Colonic mucosa (tissue), 4 donors: ENCODE measurements around the gene SLC31A1. TPM values are rescaled to one million over a fixed set of nuclear protein-coding genes. Genes with fewer than 3 reads are reported as not detected.

Source experiments
- DNase-seq: peaks from one replicate; pipeline ENCODE4 v3.0.0-alpha.2; 2020
- H3K27ac ChIP-seq: fragments of 200-600 bp; one replicate; pipeline ENCODE4 v1.8.0; 2021
- H3K27me3 ChIP-seq: fragments of 200-600 bp; one replicate; pipeline ENCODE4 v1.8.0; 2021
- H3K36me3 ChIP-seq: fragments of 200-600 bp; one replicate; pipeline ENCODE4 v1.8.0; 2021
- H3K4me1 ChIP-seq: fragments of 200-600 bp; one replicate; pipeline ENCODE4 v1.8.0; 2021; ENCODE audit warnings: mild to moderate bottlenecking
- H3K4me3 ChIP-seq: fragments of 200-600 bp; one replicate; pipeline ENCODE4 v1.8.0; 2021
- H3K9ac ChIP-seq, 2 donors: one replicate each; pipeline ENCODE4 v1.7.0; 2013; ENCODE audit warnings: control low read depth in 2 of 2, low read depth in 2 of 2, low read length in 2 of 2
- H3K9me3 ChIP-seq: fragments of 200-600 bp; one replicate; pipeline ENCODE4 v1.8.0; 2021
- intact Hi-C: fragments of 100-400 bp; cut with DNase I; formaldehyde crosslinking; loops from one replicate; pipeline ENCODE4 v1.14.1; 2022
- total RNA-seq, 2 donors: library from RNA; stranded (reverse); fragmentation: NEBNext Ultra II Directional in 1 of 2; extraction: Animal tissue kit (Norgen Biotek cat#: 25700) in 1 of 2; gene quantifications; one replicate each; pipeline ENCODE4 v1.2.1, GENCODE V29; 2021
- TF ChIP-seq, protein P1 (sequence below): fragments of 200-600 bp; IDR thresholded peaks from one replicate; pipeline ENCODE4 v1.8.0; 2022; ENCODE audit warnings: antibody characterized with exemption, mild to moderate bottlenecking
- donor health status: healthy.
- donor health status: DM: no; HTN: no; CAD: no.
- donor health status: DM: no; HTN: no; CAD: no.

SLC31A1 gene
- total RNA-seq, 2 donors from 2014 or later = 51.1 to 57.1 TPM

DNA sequence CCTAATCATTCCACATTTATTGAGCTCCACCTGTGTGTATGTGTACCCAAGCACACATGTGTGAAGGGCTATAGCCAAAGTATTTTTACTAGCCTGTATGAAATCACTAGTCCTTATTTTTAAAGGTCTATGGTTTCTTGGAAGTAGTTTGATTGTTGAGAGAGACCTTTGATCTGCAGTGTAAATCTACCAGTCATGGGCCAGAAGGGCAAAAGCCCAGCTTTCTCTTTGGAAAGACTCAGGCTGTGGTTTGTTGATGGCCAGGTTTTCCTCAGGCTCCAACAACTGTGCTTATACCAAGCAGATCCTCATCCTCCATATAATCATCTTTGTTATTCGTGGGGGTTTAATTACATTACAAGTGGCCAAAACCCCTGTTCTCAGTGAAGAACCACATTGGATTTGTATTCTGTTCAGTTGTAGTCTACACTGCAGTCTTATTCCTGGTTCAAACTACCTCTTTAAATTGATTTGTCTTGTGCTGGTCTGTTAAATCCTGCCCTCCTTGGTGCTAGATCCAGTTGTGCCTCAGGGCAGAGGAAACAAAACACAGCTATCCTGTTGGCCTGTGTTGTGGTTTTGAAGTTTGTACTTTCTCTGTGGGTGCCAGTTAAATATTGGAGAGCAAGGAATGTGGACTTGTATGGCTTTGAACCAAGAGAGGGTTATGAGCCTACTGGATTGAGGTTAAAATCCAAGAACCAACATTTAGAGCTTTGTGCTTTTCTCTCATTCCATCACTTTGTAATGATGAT is 40.8 kb downstream of the SLC31A1 start:
- DNase-seq = no peak
- Histone ChIP-seq H3K4me1 (no peaks in the 10 kb centered on the region), H3K36me3 (no peaks in the 10 kb centered on the region), H3K27me3 (no peaks in the 10 kb centered on the region), H3K9ac (no peak overlapping the region), H3K9me3 (no peaks in the 10 kb centered on the region), H3K4me3 (no peak overlapping the region), H3K27ac (no peak overlapping the region)
- TF ChIP-seq, protein P1, sequence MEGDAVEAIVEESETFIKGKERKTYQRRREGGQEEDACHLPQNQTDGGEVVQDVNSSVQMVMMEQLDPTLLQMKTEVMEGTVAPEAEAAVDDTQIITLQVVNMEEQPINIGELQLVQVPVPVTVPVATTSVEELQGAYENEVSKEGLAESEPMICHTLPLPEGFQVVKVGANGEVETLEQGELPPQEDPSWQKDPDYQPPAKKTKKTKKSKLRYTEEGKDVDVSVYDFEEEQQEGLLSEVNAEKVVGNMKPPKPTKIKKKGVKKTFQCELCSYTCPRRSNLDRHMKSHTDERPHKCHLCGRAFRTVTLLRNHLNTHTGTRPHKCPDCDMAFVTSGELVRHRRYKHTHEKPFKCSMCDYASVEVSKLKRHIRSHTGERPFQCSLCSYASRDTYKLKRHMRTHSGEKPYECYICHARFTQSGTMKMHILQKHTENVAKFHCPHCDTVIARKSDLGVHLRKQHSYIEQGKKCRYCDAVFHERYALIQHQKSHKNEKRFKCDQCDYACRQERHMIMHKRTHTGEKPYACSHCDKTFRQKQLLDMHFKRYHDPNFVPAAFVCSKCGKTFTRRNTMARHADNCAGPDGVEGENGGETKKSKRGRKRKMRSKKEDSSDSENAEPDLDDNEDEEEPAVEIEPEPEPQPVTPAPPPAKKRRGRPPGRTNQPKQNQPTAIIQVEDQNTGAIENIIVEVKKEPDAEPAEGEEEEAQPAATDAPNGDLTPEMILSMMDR = no peak
- intact Hi-C loops = no loop called here

DNA sequence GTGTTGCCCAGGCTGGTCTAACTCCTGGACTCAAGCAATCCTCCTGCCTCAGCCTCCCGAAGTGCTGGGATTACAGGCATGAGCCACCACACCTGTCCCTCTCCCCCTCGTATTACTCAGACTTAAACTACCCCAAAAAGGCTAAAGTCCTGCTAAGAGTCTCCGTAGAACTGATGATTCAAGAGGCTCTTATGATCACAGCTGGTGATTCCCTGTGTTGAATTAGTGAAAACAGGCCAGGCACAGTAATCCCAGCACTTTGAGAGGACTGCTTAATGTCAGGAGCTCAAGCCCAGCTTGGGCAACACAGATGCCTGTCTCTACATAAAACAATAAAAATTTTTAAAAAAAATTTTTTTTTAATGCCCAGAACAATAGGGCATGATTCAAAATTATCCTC is 44.8 kb downstream of the SLC31A1 start:
- intact Hi-C loops = no loop called here
- H3K27ac ChIP-seq = no peak overlapping the region
- no peaks in the 10 kb centered on the region for H3K9me3 ChIP-seq
- no peaks in the 10 kb centered on the region for H3K4me1 ChIP-seq
- no peak overlapping the region for H3K4me3 ChIP-seq
- no peak for DNase-seq
- TF ChIP-seq, protein P1 = no peak
- H3K9ac ChIP-seq = no peak overlapping the region
- H3K27me3 ChIP-seq = no peaks in the 10 kb centered on the region
- no peaks in the 10 kb centered on the region for H3K36me3 ChIP-seq

DNA sequence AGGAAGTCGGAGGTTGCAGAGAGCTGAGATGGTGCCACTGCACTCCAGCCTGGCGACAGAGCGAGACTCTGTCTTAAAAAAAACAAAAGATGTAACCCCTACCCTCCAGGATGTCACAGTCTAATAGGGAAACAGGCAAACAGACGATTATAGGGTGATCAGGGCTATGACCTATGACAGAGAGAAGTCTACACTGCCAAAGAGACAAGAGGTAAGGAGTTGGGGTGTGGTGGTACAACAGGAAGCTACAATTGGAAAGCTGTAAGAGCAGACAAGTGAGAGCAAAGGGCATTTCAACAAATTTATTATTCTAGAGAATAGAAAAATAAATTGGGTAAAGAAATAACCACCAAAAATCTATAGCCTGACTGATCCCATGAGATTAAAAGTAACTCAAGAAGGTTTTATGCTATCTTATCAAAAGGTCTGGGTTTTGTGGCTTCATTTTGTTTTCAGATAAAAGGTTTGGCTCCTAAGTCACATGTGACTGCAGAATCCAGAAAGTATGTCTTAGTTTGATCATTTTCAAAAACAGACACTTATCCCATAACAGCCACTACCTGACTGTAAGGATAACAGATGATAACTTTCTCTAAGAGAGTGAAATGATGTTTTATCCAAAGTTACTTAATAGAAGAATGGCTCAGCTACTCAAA is 46.7 kb downstream of the SLC31A1 start:
- Histone ChIP-seq H3K27me3 (no peaks in the 10 kb centered on the region), H3K9me3 (no peaks in the 10 kb centered on the region), H3K9ac (no peak overlapping the region), H3K27ac (no peak overlapping the region), H3K4me3 (no peak overlapping the region), H3K36me3 (peaks cover 5% of the 10 kb centered on the region), H3K4me1 (no peaks in the 10 kb centered on the region)
- DNase-seq = no peak
- TF ChIP-seq, protein P1 = no peak
- intact Hi-C loops = no loop called here

DNA sequence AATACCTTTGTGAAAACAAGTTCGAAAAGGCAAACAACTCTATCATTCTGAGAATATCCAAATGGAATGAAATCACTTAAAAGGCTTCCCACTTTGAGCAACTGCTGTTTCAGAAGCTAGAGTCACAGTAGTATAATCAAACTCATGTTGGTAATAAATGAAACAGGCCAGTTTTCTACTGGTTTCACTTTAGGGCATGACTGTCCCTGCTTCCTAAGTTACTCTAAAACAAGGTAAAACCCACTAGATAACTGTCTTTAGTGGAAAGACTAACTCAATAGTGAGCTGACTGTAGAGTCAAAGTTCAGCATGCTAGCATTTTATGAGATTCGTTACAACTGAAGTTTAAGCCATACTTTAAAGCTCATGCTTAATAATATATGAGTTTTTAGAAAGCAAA is 48.0 kb downstream of the SLC31A1 start:
- Histone ChIP-seq H3K27ac (no peak overlapping the region), H3K36me3 (peaks cover 5% of the 10 kb centered on the region), H3K27me3 (no peaks in the 10 kb centered on the region), H3K9me3 (no peaks in the 10 kb centered on the region), H3K9ac (no peak overlapping the region), H3K4me3 (no peak overlapping the region), H3K4me1 (peaks cover 4% of the 10 kb centered on the region)
- TF ChIP-seq, protein P1 = no peak
- DNase-seq = no peak
- intact Hi-C loops = no loop called here

DNA sequence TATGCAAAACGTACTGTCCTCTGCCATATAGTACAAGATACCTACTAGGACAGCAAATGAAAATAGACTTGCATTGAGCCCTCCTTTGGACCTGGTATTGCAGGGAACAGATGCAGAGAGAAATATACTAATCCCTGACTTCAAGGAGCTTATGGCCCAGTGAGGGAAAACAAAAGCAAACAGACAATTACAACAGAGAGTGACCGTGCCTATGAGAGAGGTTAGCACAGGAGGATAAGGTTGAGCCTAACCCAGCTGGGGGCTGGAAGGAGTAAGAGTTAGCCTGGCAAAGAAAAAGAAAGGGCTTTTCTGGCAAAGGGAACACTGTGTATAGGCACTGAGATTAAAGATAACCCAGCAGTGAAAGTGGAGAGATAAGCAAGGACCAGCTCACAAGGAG is 48.5 kb downstream of the SLC31A1 start:
- H3K4me3 ChIP-seq = no peak overlapping the region
- H3K9me3 ChIP-seq = no peaks in the 10 kb centered on the region
- DNase-seq = no peak
- peaks cover 4% of the 10 kb centered on the region for H3K4me1 ChIP-seq
- no peak overlapping the region for H3K9ac ChIP-seq
- no peaks in the 10 kb centered on the region for H3K27me3 ChIP-seq
- TF ChIP-seq, protein P1 = no peak
- no peak overlapping the region for H3K27ac ChIP-seq
- intact Hi-C loops = loop anchor here (10.0 kb wide), 1 partner anchor 385 kb away; no protein-coding TSS in a partner anchor
- peaks cover 5% of the 10 kb centered on the region for H3K36me3 ChIP-seq
